HepG2 (cell line): ENCODE results near the gene RASL10A.

Experiments
- DNMT1 ChIP-seq: sonication (generic); formaldehyde crosslinking; IDR thresholded peaks from 2 replicates; pipeline ENCODE4 v1.5.1; 2020; ENCODE audit warnings: mild to moderate bottlenecking, missing genetic modification reagents
- TF ChIP-seq, protein P1 (sequence below): IDR thresholded peaks from 2 replicates; pipeline ENCODE4 v1.6.1; 2016; ENCODE audit warnings: low read depth, control low read depth

GRCh38 chr22:29335656-29336055, 20.2 kb upstream of the RASL10A start:
- TF ChIP-seq DNMT1 (CRISPR knock-in tag): no peak
- TF ChIP-seq, protein P1, sequence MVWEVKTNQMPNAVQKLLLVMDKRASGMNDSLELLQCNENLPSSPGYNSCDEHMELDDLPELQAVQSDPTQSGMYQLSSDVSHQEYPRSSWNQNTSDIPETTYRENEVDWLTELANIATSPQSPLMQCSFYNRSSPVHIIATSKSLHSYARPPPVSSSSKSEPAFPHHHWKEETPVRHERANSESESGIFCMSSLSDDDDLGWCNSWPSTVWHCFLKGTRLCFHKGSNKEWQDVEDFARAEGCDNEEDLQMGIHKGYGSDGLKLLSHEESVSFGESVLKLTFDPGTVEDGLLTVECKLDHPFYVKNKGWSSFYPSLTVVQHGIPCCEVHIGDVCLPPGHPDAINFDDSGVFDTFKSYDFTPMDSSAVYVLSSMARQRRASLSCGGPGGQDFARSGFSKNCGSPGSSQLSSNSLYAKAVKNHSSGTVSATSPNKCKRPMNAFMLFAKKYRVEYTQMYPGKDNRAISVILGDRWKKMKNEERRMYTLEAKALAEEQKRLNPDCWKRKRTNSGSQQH (CRISPR knock-in tag): no peak
